ENCODE results near the gene ATF6. TPM values are rescaled to one million over a fixed set of nuclear protein-coding genes. Genes with fewer than 3 reads are reported as not detected.

Gene ATF6
- total and polyA plus RNA-seq, 2 of the 4 experiments (the other 2 are of a cell fraction) = 12.2 to 17.6 TPM

DNA sequence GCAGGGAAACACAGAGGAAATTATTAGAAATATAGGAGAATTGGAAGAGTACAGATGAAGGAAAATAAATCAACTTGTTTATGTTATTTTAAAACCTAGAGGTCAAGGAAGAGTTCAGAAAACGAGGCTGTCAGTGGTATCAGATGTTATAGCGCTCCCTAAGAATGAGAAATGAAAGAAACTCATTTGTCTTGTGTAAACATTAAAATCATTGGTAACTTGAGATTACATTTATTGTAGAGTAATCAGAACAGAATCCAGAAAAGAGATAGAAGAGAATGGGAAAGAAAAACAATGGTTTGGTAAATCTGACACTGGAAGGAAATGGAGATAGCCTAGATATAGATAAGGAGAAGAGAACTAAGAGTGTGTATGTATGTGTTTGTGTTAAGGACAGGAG, 106.4 kb downstream of the ATF6 start:
- no peak overlapping the region for H3K4ac ChIP-seq (ENCODE audit: low read depth, low read length)
- H2AFZ ChIP-seq (replicated peaks; ENCODE audit: low read length, poor library complexity) = no peak overlapping the region
- no peak for TF ChIP-seq BHLHE40 (IDR thresholded peaks at IDR 0.05; ENCODE audit: low read depth, low read length)
- TF ChIP-seq, protein P1, sequence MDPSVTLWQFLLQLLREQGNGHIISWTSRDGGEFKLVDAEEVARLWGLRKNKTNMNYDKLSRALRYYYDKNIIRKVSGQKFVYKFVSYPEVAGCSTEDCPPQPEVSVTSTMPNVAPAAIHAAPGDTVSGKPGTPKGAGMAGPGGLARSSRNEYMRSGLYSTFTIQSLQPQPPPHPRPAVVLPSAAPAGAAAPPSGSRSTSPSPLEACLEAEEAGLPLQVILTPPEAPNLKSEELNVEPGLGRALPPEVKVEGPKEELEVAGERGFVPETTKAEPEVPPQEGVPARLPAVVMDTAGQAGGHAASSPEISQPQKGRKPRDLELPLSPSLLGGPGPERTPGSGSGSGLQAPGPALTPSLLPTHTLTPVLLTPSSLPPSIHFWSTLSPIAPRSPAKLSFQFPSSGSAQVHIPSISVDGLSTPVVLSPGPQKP (IDR thresholded peaks at IDR 0.05; ENCODE audit: borderline replicate concordance, low read depth, low read length) = no peak
- CTCF ChIA-PET = no interaction called here
- H3K56ac ChIP-seq (ENCODE audit: extremely low read depth, insufficient read depth, low read length) = no peak overlapping the region
- H2BK5ac ChIP-seq (ENCODE audit: low read depth, low read length, poor library complexity, severe bottlenecking) = no peak overlapping the region
- in situ Hi-C loops (cut with MboI; ENCODE audit: low sequenced_read_pairs) = no loop called here
- no peak overlapping the region for H3K9ac ChIP-seq (ENCODE audit: low read depth, low read length)
- no peak overlapping the region for H4K5ac ChIP-seq (ENCODE audit: low read depth, low read length)
- no peaks in the 10 kb centered on the region for H3K9me3 ChIP-seq (ENCODE audit: control insufficient read depth, insufficient read depth, low read length)
- no peak overlapping the region for H3K4me3 ChIP-seq (ENCODE audit: insufficient read depth, low read depth, low read length)
- no peak overlapping the region for H2AK5ac ChIP-seq (ENCODE audit: low read depth, low read length)
- H3K79me1 ChIP-seq (ENCODE audit: low read depth in 1 of 2, low read length in 2 of 2) = no peaks in the 10 kb centered on the region
- no peak overlapping the region for H2BK20ac ChIP-seq (ENCODE audit: low read depth, low read length)
- H2BK120ac ChIP-seq (ENCODE audit: low read depth, low read length) = no peak overlapping the region
- no peaks in the 10 kb centered on the region for H3K36me3 ChIP-seq (ENCODE audit: control insufficient read depth, insufficient read depth, low read length)
- peak; percentile 17 for DNase-seq
- BruUV-seq (replicated peaks) = no TSS peak
- dilution Hi-C loops (cut with HindIII; ENCODE audit: low sequenced_read_pairs, unreplicated experiment) = no loop called here
- H3K18ac ChIP-seq (ENCODE audit: low read depth, low read length) = no peak overlapping the region
- no peak overlapping the region for H3K4me2 ChIP-seq (ENCODE audit: low read depth, low read length)
- no peaks in the 10 kb centered on the region; the same call in 1 of the 2 replicates for H3K4me1 ChIP-seq (ENCODE audit: control insufficient read depth, insufficient read depth, low read length)
- H3K23ac ChIP-seq (ENCODE audit: low read depth, low read length) = no peak overlapping the region
- H3K14ac ChIP-seq (replicated peaks; ENCODE audit: low read depth, low read length) = no peak overlapping the region
- H3K9me1 ChIP-seq (ENCODE audit: insufficient read depth, low read length) = no peaks in the 10 kb centered on the region
- no peak overlapping the region for H4K8ac ChIP-seq (ENCODE audit: low read depth in 2 of 2, low read length in 2 of 2)
- no peaks in the 10 kb centered on the region for H3K27me3 ChIP-seq (ENCODE audit: control insufficient read depth, insufficient read depth, low read length)
- H4K91ac ChIP-seq (ENCODE audit: insufficient read depth, low read depth, low read length) = no peak overlapping the region
- POLR2A ChIA-PET (ENCODE audit: unreplicated experiment) = no interaction called here
- no peak overlapping the region for H2BK15ac ChIP-seq (ENCODE audit: low read depth, low read length)
- H3K27ac ChIP-seq (ENCODE audit: insufficient read depth, low read length) = no peak overlapping the region
- no peaks in the 10 kb centered on the region for H4K20me1 ChIP-seq (ENCODE audit: insufficient read depth, low read length)
- no peak overlapping the region for H2AK9ac ChIP-seq (replicated peaks; ENCODE audit: low read depth, low read length, poor library complexity)
- intact Hi-C loops (cut with micrococcal nuclease) = no loop called here
- peak; percentile 11; the same call in 1 of the 2 replicates for ATAC-seq (ENCODE audit: low read depth)
- WGBS, 2 experiments (ENCODE audit: extremely low coverage in 2 of 2, insufficient read length in 1 of 2) = no CpG with 5 or more reads among the region's 2 CpGs
